ENCODE data around the gene CSDE1.
A peak's percentile ranks its signal among the peaks of the same experiment; 100 is the strongest.

Gene CSDE1

DNA sequence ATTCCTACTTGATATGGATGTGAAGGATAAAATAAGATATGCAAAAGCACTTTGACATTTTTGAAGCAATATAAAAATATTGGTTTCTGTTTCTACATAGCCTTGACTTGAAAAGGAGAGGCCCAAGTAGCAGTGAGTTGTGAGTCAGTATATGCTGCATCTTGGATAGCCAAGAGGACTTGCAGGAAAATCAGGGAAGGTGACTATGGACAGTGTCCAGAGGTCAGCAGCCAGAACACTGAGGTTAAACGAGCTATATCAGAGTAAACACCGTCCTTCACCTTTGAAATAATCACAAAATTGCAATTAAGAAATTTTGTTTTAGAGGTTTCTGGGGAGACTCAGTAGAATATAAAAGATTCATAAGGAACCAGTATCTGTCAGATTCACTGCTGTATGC lies 55.9 kb downstream of the CSDE1 start:
- no peak for DNase-seq (ENCODE audit: low read depth)

DNA sequence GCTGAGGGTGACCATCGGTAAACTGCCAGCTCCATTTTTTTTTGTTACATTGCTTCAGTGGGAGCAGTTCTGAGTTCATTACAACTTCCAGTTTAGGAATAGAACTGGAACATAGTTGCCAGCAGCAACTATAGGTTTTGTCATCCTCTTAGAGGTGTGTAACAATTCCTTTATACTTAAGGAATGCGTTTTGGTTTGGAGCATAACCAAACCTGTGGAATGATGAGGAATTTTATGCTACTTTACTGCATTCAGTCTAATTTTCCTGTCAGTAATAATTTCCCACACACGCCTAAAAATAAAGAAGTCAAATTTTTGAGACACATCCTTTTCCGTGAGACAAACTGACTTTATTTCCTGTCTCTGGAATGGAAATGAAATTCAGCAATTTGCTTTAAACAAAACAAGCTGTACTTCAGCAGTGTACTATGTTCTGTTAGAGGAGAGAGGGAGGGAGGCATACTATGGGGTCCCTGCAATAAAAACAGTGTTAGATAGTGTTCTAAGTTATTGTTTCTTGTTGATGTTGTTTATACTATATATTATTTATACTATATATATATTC lies 57.7 kb downstream of the CSDE1 start:
- DNase-seq (ENCODE audit: low read depth), result no peak

DNA sequence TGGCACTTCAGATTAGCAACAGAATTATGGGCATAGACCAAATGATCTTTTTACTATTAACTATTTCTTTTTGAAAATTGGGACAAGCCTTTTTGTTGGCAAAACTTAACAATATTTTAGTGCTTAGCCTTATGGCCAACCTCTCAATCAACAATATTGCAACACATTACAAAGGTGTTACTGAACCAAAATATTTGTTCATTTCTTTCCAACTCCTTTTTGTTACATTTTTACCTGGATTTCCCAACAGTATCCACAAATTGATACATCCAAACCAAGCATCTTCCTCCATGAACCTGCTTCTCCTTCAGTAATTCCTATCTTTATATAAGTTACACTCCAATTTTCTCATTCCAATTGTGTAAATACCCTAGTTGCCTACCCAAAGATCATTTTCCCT lies 61.0 kb downstream of the CSDE1 start:
- no peak for DNase-seq (ENCODE audit: low read depth)

DNA sequence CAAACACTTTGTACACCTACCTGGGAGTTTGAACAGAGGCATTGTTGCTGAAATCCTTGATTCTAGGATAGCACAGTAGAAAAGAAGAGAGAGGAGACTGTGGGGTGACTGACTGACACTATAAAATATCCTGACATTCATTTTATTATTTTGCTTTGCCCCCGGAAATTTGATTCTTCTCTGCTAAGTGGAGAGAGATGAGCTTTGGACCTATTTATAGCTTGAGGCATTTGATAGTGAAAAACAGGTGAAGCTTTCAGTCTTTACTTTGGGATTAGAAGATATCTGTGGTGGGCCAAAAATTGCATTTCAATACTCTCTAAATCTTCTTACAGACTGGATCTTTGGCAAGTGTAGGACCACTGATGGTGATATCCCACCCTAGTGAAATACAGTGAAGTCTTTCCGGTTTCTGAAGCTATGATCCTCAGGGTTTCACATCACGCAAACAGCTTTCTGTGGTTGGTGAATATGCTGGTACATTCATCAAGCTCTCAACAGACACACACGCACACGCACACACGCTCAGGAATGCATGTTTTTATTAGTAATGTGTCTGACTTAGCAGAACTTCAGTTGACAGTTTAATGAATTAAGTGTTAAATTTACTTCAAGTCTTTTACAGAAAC lies 62.2 kb downstream of the CSDE1 start, which contains the start of gene AMPD1:
Gene AMPD1 (minus strand): TSS at position 117 of the 629 bp plus-strand sequence. CDS start 75 bp downstream, at position 42.
- DNase-seq (ENCODE audit: low read depth), result no peak

DNA sequence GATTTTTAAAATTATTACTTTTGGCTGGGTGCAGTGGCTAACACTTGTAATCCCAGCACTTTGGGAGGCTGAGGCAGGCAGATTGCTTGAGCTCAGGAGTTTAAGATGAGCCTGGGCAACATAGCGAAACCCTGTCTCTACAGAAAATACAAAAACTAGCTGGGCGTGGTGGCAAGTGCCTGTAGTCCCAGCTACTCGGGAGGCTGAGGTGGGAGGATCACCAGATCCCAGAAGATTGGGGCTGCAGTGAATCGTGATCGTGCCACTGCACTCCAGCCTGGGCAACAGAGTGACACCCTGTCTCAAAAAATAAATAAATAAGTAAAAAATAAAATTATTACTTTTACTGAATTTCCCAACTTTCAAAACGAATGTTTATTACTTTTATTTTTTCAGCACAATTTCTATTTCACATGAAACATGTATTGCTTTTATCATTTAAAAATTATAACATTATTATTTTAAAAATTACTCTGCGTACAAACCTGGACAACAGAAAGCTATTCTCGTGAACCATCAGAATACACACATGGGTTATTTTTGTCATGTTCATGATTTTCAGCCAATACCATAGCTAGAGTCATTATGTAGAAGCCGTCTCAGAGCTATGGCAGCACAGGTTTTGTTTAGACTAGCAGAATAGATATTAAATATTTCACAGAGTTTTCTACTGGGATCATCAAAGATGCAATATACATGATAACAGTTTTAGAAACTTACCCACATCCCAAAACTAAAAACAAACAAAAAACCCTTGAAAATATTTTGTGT lies 63.1 kb downstream of the CSDE1 start:
- DNase-seq (ENCODE audit: low read depth), result no peak

DNA sequence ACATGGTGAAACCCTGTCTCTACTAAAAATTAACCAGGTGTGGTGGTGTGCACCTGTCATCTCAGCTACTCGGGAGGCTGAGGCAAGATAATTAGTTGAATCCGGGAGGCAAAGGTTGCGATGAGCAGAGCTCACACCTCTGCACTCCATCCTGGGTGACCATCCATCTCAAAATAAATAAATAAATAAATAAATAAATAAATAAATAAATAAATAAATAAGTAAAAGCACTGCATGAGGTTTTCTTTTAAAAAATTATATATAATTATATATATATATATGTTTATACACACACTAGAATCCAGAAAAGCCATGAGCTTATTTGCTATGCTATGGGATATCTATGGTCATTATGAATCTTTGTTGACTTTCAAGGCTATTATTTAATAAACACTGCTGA lies 64.8 kb downstream of the CSDE1 start:
- DNase-seq (ENCODE audit: low read depth), result no peak

DNA sequence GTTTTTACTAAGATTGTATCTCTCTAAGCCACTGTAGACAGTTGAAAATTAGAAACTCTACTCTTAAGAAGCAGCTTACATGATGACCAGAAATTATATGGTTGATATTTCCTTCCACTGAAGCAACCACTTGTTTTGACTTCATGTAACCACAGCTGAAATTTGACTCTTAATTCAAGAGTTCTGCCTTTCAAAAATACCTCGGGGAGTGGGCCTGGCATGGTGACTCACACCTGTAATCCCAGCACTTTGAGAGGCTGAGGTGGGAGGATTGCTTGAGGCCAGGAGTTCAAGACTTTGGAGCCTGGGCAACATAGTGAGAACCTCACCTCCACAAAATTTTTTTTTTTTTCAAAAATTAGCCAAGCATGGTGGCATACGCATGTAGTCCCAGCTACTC lies 66.7 kb downstream of the CSDE1 start:
- no peak for DNase-seq (ENCODE audit: low read depth)

DNA sequence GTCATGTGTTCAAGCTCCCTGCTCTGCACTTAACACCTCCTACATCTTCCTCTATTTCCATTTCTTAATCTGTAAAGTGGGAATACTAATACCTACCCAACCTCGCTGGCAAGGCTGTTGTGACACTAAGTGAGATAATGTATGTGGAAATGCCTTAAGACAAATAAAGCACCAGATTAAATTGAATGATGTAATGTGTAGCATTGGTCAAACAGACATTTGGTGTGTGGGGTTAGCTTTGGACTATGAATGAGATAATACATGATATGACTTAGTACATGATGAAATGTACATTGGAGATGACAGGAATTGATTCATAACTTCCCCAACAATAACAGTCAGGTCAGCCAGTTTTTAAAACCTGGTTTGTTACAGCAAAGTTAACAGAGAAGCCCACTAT lies 67.6 kb downstream of the CSDE1 start:
- no peak for DNase-seq (ENCODE audit: low read depth)

DNA sequence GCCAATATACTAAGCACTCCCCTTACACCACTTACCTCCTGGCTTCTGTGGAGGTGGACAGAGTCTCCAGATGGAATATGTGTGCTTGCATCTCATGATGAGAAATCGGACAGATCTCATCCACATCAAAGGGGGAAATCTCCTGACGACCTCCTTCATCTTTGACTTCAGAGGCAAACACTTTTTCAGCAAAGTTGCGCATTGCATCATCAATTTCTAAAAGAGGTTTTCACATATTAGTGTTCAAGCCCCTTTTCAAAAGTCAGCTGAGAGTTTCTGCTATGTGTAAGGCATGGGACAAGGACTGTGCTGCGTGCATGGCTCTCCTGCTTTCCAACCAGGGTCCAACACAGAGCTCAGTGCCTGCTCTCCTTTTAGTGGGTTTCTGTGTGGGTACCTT lies 69.3 kb downstream of the CSDE1 start:
- no peak for DNase-seq (ENCODE audit: low read depth)

DNA sequence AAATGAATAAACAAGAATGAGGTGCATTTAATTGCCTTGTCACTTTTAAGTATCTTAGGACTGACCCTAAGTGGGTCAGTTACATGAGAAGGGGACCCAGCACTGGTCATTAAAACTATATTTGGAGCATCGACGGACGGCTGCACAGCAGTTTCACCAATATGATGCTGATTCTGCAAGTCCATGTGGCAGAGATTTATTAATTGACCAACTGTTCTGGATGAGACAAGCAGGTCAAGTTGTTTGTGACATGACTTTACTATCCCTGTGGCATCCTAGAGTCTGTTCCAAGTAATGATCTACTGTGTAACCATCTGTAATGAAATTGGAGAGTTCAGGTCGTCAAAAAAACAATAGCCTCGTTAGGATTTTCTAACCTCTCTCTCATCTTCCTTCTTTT lies 71.9 kb downstream of the CSDE1 start:
- DNase-seq (ENCODE audit: low read depth), result no peak

DNA sequence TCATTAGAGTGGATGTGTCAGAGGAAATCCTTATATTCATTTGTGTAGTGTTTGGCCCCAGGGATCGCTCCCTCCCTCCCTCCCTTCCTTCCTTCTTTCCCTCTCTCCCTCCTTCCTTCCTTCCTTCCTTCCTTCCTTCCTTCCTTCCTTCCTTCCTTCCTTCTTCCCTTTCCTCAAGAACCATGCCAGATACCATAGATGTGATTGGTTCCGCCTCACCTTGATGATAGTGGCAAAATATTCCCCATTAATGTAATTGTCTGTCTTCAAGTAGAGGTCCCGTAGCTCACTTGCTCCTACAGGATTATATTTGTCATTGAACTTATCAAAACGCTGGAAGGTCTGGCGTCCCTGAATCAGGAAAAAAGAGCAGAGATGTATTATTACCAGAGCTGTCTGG lies 80.1 kb downstream of the CSDE1 start:
- DNase-seq (ENCODE audit: low read depth), result no peak

DNA sequence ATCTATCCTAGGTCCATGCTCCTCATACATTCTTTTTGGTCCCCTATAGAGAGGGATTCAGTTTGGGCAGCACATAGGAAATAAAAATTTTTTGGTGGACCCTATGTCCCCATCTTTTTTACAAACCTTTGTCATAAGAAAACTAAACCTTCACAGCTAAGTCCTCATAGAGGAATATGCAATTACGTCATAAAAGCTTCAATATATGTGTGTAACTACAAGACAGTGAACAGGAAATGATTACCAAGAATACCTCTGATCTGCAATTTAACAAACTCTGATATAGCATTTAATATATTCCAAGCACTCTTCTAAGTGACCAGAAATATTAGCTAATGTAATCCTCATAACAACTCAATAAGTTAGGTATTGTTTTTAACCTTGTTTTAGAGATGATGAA lies 81.7 kb downstream of the CSDE1 start:
- no peak for DNase-seq (ENCODE audit: low read depth)

DNA sequence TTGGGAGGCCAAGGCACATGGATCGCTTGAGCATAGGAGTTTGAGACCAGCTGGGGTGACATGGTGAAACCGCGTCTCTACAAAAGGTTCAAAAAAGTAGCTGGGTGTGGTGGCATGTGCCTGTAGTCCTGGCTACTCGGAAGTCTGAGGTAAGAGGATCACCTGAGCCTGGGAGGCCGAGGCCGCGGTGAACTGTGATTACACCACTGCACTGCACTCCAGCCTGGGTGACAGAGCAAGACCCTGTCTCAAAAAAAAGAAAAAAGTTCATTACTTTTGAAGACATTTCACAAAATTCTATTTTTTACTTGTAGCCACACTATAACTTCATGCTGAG lies 85.9 kb downstream of the CSDE1 start:
- DNase-seq (ENCODE audit: low read depth), result no peak

DNA sequence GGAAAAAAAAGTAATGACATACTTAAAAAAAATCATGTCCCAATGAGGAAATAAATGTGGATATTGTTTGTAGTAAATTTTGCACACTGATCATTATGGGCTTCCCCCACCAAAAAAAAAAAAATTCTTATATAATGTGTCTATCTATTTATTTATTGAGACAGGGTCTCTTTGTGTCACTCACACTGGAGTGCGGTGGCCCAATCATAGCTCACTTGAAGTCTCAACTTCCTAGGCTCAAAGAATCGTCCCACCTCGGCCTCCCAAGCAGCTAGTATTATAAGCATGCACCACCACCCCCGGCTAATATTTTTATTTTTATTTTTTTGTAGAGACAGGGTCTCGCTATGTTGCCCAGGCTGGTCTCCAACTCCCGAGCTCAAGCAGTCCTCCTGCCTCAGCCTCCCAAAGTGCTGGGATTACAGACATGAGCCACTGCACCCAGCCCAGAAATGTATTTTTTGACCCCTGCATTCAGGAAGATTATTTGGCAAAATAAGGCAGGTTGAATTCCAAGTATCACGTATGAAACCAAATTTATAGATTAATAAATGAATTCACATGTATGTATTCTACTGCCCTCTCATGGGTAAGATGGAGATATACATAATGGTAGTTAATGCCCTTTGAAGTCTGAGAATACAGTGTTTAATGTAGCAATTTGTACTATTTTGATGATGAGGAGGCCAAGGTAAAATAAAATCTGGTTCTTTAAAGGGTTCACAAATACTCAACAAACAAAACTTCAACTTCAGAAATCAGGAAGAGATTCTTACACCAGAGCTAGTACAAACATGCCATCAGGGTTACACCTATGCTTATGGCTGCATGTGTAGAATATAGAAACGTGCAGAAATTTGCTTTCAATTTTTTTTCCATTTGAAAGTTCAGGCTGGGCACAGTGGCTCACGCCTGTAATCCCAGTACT lies 86.5 kb downstream of the CSDE1 start:
- DNase-seq (ENCODE audit: low read depth), result no peak

DNA sequence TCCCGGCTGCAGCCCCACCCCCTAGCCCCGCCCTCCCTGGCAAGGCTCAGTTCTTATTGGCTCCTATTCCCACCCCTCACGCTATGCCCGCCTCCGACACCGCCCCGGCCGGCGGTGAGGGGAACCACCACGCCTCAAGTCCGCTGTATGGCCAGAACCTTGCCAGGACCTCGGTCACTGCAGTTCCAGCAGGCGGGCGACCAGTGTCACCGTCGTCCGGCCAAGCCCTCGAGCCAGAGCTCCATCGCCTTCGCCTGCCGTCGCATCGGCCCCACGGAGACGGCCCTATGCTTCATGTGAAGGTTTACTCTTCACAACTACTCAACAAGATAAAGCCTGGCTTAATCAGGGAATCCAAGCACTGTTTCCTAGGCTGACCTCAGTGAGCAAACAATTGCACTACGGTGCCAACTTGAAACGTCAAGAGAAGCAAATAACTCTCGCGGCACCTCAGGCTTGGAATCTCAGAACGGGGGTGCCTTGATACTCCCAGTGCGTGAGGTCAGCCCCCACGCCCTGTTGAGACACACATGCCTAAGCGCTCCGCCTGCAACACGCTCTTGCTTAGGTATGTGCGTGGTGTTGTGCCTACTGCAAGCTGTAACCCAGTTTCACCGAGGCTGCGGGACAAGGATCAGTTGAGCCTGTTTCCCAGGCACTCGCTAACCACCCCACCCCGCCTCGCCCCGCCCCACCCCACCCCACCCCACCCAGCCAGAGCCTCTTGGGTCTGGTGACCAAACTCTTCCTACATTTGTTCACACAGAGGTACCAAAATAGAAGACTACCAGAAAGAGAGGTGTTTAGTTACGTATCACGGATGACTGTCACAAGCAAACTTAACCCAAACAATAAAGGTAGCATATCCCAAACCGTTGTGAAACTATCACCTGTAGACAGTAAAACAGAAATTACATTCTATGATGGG lies 87.4 kb downstream of the CSDE1 start:
- DNase-seq (ENCODE audit: low read depth), result peak; percentile 78

DNA sequence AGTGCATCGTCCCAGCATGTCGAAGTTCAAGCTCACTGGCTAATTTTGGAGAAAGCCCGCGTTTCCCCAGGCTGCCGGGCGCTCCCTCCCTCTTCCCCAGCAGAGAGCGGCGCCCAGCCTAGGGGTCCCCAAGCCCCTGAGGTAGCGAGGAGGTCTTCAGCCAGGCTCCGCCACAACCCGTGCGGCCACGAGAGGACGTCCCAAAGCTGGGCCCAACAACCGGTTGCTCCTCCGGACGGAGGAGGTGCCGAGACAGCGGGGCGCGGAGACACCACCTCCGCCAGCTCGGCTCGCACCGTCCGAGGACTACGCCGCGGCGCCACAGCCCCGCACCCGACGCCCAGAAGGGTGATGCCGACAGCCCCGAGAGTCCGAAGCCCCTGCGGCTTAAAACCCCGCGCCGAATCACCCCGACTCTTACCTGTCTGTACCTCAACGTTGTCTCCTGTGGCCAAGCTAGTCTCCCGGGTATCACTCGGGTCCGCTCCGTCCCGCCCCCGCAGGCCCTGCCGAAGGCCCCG lies 88.2 kb downstream of the CSDE1 start, which contains the start of gene DENND2C:
Gene DENND2C (minus strand): TSS at position 488 of the 521 bp plus-strand sequence. CDS start 44,065 bp downstream, outside the sequence.
- DNase-seq (ENCODE audit: low read depth), result no peak

DNA sequence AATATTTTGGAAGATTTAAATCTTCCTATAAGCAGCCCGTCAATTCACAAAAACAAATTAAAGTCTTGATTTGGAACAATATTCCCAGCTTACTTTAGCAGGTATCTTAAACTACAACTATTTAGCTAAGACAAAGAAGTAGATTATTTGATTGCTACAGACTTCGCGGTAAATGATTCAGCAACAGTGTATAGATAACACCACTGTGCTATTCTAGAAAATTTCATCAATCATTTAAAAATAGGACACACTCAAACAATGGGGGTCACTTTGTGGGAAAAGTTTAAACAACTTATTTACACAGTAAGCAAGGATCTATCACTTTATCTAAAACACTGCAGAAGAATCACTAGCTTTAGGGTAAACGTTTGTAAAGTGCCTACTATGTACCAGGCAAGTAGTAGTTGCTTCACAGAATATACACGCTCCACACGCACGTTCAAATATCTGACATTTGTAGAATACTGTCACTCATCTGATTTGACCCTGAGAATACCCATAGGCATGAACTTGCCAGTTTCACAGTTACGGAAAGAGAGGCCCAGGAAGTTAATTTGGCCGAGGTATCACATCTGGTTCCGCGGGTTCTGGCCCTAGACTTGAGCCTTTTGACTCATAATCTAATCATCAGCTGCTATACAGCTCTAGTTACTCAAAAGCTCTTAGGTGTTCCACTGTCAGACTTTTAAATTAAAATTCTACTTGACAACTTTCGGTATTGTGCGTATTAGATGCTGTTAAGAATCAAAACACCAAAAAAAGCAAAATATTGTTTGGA lies 88.8 kb downstream of the CSDE1 start:
- DNase-seq (ENCODE audit: low read depth), result no peak

DNA sequence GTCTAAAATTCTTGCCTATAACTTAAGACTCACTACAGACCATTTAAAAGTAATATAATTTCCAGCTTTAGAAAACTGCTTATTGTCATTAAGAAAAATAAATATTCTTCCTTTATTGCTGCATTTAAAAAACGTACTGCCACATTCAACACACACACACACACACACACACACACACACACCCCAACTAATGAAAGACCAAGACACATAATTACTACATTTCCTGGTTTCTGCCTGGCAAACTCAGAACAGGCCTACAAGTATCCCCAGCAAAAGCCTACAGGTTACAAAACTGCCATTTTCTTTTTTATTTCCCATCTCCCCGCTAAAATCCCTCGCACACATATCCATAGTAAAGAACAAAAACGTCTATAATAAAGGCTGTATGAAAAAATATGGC lies 89.4 kb downstream of the CSDE1 start:
- DNase-seq (ENCODE audit: low read depth), result no peak

DNA sequence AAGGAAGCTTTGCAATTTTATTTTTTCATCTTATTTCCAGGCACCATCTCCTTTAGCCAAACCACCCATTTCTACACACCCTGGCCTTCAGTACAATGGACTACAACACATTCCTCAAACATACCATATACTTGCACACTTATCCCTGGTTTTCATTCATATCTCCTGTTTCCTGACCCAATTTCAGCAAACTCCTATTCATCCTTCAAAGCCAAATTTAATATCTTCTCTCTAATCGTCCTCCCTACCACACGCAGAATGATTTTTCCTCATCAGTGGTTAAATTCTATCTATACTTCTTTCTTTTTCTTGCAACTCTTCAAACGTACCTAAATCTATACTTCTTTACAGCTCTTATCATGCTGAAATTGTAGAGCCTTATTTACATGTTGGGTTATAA lies 90.8 kb downstream of the CSDE1 start:
- no peak for DNase-seq (ENCODE audit: low read depth)

Measured in stimulated activated CD8-positive, alpha-beta memory T cell treated with anti-CD3 and anti-CD28 coated beads, Interleukin-15, amount 100 ng/mL, for 1 hour (primary cell).